CD8-positive, alpha-beta memory T cell (primary cell): ENCODE measurements around the gene PYROXD2. TPM values are rescaled to one million over a fixed set of nuclear protein-coding genes. Genes with fewer than 3 reads are reported as not detected.
A peak's percentile ranks its signal among the peaks of the same experiment; 100 is the strongest.
"Not testable (repeated sequence)": the region's sequence is repeated elsewhere in the genome, so short reads cannot be mapped to it uniquely, and the experiment has no call there.

ENCODE experiments used
- CTCF ChIA-PET: fragments of 350-600 bp; sonication (Branson Sonifier 250); formaldehyde crosslinking; loops from one replicate; lab custom pipeline; 2021; ENCODE audit warnings: antibody characterized with exemption; lab: Charles Lee
- POLR2A ChIA-PET: fragments of 350-600 bp; sonication (Branson Sonifier 250); formaldehyde crosslinking; loops from one replicate; lab custom pipeline; 2021; ENCODE audit warnings: antibody characterized with exemption; lab: Charles Lee
- DNase-seq, 5 donors: peaks; one replicate each; pipeline versions ENCODE4 v3.0.0 to v3.0.0-alpha.2; 2020 to 2022; ENCODE audit warnings: mixed read lengths in 1 of 5
- H3K27ac ChIP-seq: one replicate; pipeline ENCODE4 v1.7.0; 2013; ENCODE audit warnings: low read depth, mild to moderate bottlenecking, low read length, moderate library complexity
- H3K27me3 ChIP-seq: 2 replicates; pipeline ENCODE4 v1.7.0; 2013; ENCODE audit warnings: low read length, mild to moderate bottlenecking; ENCODE audit not compliant: insufficient read depth, poor library complexity, severe bottlenecking
- H3K36me3 ChIP-seq: 2 replicates; pipeline ENCODE4 v1.7.0; 2013; ENCODE audit warnings: mild to moderate bottlenecking, low read length, moderate library complexity; ENCODE audit not compliant: insufficient read depth
- H3K4me1 ChIP-seq: 2 replicates; pipeline ENCODE4 v1.7.0; 2013; ENCODE audit warnings: mild to moderate bottlenecking, low read length, moderate library complexity; ENCODE audit not compliant: insufficient read depth
- H3K4me3 ChIP-seq: 2 replicates; pipeline ENCODE4 v1.7.0; 2013; ENCODE audit warnings: mild to moderate bottlenecking, low read length
- H3K9me3 ChIP-seq: 2 replicates; pipeline ENCODE4 v1.7.0; 2013; ENCODE audit warnings: mild to moderate bottlenecking, low read length
- H3K27ac Mint-ChIP-seq, 8 donors: one replicate each; pipeline ENCODE4 v1.8.0; 2020 to 2021; ENCODE audit warnings: mixed read lengths in 8 of 8, mild to moderate bottlenecking in 6 of 8, inconsistent platforms in 3 of 8, moderate library complexity in 3 of 8
- H3K27me3 Mint-ChIP-seq, 2 donors: one replicate each; pipeline ENCODE4 v1.8.0; 2020 to 2021; ENCODE audit warnings: mixed read lengths in 2 of 2, mild to moderate bottlenecking in 1 of 2, moderate library complexity in 1 of 2
- H3K36me3 Mint-ChIP-seq, 3 donors: one replicate each; pipeline ENCODE4 v1.8.0; 2020 to 2021; ENCODE audit warnings: mixed read lengths in 3 of 3, inconsistent platforms in 1 of 3, mild to moderate bottlenecking in 1 of 3
- H3K4me1 Mint-ChIP-seq, 3 donors: one replicate each; pipeline ENCODE4 v1.8.0; 2020 to 2021; ENCODE audit warnings: mixed read lengths in 3 of 3, inconsistent platforms in 1 of 3, mild to moderate bottlenecking in 1 of 3
- H3K4me3 Mint-ChIP-seq, 7 donors: one replicate each; pipeline ENCODE4 v1.8.0; 2020 to 2021; ENCODE audit warnings: mixed read lengths in 7 of 7, mild to moderate bottlenecking in 6 of 7, moderate library complexity in 4 of 7, inconsistent platforms in 2 of 7
- H3K9me3 Mint-ChIP-seq, 5 donors: one replicate each; pipeline ENCODE4 v1.8.0; 2020 to 2022; ENCODE audit warnings: mixed read lengths in 5 of 5, mild to moderate bottlenecking in 3 of 5, moderate library complexity in 2 of 5, inconsistent platforms in 1 of 5
- polyA plus RNA-seq: library from polyadenylated mRNA; unstranded; fragments of 300-500 nt; fragmentation: Illumina TruSeq; gene quantifications from one replicate; pipeline ENCODE4 v1.2.3, GENCODE V29; 2021
- total RNA-seq, 2 experiments: library from RNA; stranded (reverse); gene quantifications; one replicate each; pipeline ENCODE4 v1.2.3, GENCODE V29; 2021

Gene PYROXD2
- total and polyA plus RNA-seq, 3 experiments from 2014 or later, result 3.6 to 5.3 (median 4.0) TPM

DNA sequence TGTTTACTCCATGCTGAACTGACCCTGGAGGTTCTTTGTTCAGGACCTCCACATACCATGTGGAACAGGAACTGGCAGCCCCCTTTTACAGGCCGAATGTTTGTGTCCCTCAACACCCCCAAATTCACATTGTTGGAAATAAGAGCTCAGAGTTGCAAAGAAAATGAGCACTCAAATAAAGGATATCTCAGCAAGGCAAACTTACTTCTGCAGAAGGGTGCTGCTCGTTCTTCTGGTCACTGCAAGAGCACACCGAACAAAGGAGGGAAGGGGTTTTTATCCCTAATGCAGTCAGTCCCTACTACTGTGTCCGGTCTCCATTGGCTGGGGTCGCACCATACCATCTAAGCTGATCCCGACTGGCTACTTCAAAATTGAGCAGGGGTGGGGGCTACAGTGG is 68.1 kb downstream of the PYROXD2 start:
- Mint-ChIP-seq H3K27ac (peak overlapping the region in 1 of 8 donors; percentile 63), H3K9me3 (peaks cover 5 to 18% (median 18%) of the 10 kb centered on the region in 5 donors), H3K4me3 (peak overlapping the region in 2 of 7 donors; percentile 3 to 10), H3K27me3 (peaks cover 8 to 52% of the 10 kb centered on the region in 2 donors), H3K4me1 (peaks cover 9 to 13% (median 9%) of the 10 kb centered on the region in 3 donors), H3K36me3 (peaks cover 0 to 22% (median 0%) of the 10 kb centered on the region in 3 donors)
- Histone ChIP-seq H3K9me3 (no peaks in the 10 kb centered on the region), H3K27me3 (no peaks in the 10 kb centered on the region), H3K27ac (no peak overlapping the region), H3K4me3 (no peak overlapping the region), H3K36me3 (no peaks in the 10 kb centered on the region), H3K4me1 (no peaks in the 10 kb centered on the region)
- ChIA-PET CTCF (no interaction called here), POLR2A (no interaction called here)
- DNase-seq, result no peak

DNA sequence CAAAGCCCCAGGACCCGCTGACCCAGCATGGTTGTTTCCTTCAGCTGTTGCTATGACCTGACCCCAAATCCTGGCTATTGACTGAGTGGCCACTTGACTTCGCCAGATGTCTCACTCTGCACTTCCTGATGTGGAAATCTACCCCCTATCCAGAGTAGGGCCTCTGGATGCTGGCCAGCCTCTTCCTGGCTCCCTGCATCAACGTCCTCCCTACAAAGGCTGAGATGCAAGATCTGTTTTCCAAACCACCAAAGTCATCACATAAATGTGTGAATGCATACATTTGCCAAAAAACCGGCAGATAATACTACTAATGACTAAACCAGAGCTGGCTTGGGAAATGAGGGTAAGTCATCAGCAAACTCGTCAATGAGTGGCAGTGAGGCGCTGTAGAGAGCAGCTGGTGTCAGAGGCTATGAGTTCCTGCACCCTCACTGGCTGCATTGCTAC is 70.4 kb downstream of the PYROXD2 start:
- H3K36me3 Mint-ChIP-seq, result peaks cover 0 to 21% (median 0%) of the 10 kb centered on the region in 3 donors
- ChIA-PET CTCF (no interaction called here), POLR2A (no interaction called here)
- H3K4me1 Mint-ChIP-seq, result peaks cover 21 to 27% (median 23%) of the 10 kb centered on the region in 3 donors
- H3K4me3 Mint-ChIP-seq, result no peak overlapping the region
- Histone ChIP-seq H3K9me3 (no peaks in the 10 kb centered on the region), H3K4me3 (no peak overlapping the region), H3K4me1 (peaks cover 15% of the 10 kb centered on the region), H3K36me3 (no peaks in the 10 kb centered on the region), H3K27ac (no peak overlapping the region), H3K27me3 (no peaks in the 10 kb centered on the region)
- no peak overlapping the region for H3K27ac Mint-ChIP-seq
- peaks cover 0 to 37% of the 10 kb centered on the region in 2 donors for H3K27me3 Mint-ChIP-seq
- peaks cover 5 to 18% (median 18%) of the 10 kb centered on the region in 5 donors for H3K9me3 Mint-ChIP-seq
- no peak for DNase-seq

DNA sequence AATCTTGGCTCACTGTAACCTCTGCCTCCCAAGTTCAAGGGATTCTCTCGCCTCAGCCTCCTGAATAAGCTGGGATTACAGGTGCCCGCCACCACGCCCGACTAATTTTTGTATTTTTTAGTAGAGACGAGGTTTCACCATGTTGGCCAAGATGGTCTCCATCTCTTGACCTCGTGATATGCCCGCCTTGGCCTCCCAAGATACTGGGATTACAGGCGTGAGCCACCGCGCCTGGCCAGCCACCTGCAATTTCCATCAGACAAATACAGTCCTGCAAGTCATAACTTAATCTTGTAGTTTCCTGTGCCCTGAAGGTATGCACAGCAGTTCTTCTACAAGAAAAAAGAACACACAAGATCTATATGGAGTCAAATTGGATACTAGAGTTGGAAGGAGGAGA is 73.3 kb downstream of the PYROXD2 start:
- Mint-ChIP-seq H3K4me1 (peaks cover 20 to 31% (median 25%) of the 10 kb centered on the region in 3 donors), H3K4me3 (peak overlapping the region in 1 of 7 donors; percentile 16), H3K9me3 (peaks cover 1 to 10% (median 9%) of the 10 kb centered on the region in 5 donors), H3K27ac (peak overlapping the region in 1 of 8 donors; percentile 44), H3K27me3 (peaks cover 0 to 34% of the 10 kb centered on the region in 2 donors)
- H3K27me3 ChIP-seq, H3K9me3 ChIP-seq, H3K27ac ChIP-seq, CTCF ChIA-PET, DNase-seq, POLR2A ChIA-PET, H3K36me3 Mint-ChIP-seq, H3K36me3 ChIP-seq, H3K4me3 ChIP-seq: not testable (repeated sequence)
- H3K4me1 ChIP-seq, result peaks cover 16% of the 10 kb centered on the region

DNA sequence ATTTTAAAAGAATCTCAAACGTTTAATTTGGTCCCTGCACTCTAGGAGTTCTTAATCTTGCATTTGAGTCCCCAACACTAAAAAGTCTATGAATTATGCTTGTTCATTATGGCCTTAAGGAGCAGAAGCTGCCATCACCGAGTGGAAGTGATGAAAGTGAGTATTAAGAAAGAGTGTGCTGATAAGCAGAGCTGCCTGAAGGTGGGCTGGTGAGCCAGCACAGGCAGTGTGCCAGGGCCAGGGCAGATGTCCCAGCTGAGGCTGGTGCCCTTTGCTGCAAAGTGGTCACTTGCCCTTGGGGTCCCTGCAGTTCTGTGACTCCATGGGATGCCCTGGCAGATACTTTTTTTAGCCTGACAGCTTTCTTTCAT is 74.1 kb downstream of the PYROXD2 start:
- H3K27ac ChIP-seq, result no peak overlapping the region
- H3K4me3 ChIP-seq, result no peak overlapping the region

DNA sequence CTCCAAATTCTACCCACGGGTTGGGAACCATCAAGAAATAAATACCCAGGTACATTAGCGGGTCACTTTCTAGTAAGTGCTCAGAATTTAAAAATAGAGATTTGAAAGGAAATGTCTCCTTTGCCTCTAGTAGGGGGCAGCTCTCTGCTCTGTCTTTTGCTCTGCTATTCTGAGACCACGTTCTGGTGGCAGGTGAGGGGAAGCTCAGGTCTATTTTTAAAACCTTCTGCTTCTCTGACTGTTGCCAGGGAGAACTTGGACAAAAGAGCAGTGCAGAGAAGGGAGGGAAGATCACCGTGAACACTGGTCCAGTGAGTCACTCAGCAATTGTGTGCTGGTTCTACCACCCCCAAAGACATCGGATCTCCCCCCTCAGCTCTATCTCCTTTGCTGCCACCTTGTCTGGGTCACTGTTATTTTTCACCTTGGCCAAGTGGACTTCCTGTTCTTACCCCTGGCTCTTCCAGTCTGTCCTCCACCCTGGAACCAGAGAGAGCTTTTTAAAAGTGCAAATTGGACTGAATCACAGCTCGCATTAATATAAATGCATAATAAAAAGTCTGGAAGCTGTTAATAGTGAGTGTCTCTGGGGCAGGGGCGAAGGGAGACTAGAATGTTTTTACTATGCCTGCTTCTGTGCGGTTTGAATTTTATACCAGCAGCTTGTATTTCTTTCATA is 74.6 kb downstream of the PYROXD2 start:
- Histone ChIP-seq H3K27ac (no peak overlapping the region), H3K36me3 (no peaks in the 10 kb centered on the region), H3K27me3 (no peaks in the 10 kb centered on the region), H3K9me3 (no peaks in the 10 kb centered on the region), H3K4me3 (no peak overlapping the region), H3K4me1 (peaks cover 16% of the 10 kb centered on the region)
- H3K4me1 Mint-ChIP-seq, result peaks cover 20 to 31% (median 25%) of the 10 kb centered on the region in 3 donors
- ChIA-PET POLR2A (no interaction called here), CTCF (interaction anchor here (1.0 to 1.4 kb wide), 3 partner anchors 10 to 54 kb away, joined by 3 to 4 read pairs (median 3); no protein-coding TSS in a partner anchor)
- DNase-seq, result no peak
- H3K27me3 Mint-ChIP-seq, result peaks cover 0 to 30% of the 10 kb centered on the region in 2 donors
- peaks cover 0 to 3% (median 0%) of the 10 kb centered on the region in 3 donors for H3K36me3 Mint-ChIP-seq
- peaks cover 0 to 2% (median 0%) of the 10 kb centered on the region in 5 donors for H3K9me3 Mint-ChIP-seq
- H3K27ac Mint-ChIP-seq, result peak overlapping the region in 7 of 8 donors; percentile 30 to 84 (median 60)
- peak overlapping the region; percentile 14 to 78 (median 56) for H3K4me3 Mint-ChIP-seq

More for the DNA sequence above, 74.1 kb downstream of the PYROXD2 start:
- Histone ChIP-seq H3K27me3 (no peaks in the 10 kb centered on the region), H3K9me3 (no peaks in the 10 kb centered on the region), H3K36me3 (no peaks in the 10 kb centered on the region), H3K4me1 (peaks cover 16% of the 10 kb centered on the region)
- H3K27me3 Mint-ChIP-seq, result peaks cover 0 to 30% of the 10 kb centered on the region in 2 donors
- H3K27ac Mint-ChIP-seq, result peak overlapping the region in 5 of 8 donors; percentile 8 to 68 (median 48)
- peaks cover 0 to 2% (median under 1%) of the 10 kb centered on the region in 5 donors for H3K9me3 Mint-ChIP-seq
- peaks cover 0 to 3% (median 0%) of the 10 kb centered on the region in 3 donors for H3K36me3 Mint-ChIP-seq
- ChIA-PET POLR2A (no interaction called here), CTCF (interaction anchor here (1.4 kb wide), 1 partner anchor 50 kb away, joined by 4 read pairs; no protein-coding TSS in a partner anchor)
- no peak for DNase-seq
- H3K4me1 Mint-ChIP-seq, result peaks cover 20 to 31% (median 25%) of the 10 kb centered on the region in 3 donors
- peak overlapping the region in 3 of 7 donors; percentile 56 to 76 (median 61) for H3K4me3 Mint-ChIP-seq

DNA sequence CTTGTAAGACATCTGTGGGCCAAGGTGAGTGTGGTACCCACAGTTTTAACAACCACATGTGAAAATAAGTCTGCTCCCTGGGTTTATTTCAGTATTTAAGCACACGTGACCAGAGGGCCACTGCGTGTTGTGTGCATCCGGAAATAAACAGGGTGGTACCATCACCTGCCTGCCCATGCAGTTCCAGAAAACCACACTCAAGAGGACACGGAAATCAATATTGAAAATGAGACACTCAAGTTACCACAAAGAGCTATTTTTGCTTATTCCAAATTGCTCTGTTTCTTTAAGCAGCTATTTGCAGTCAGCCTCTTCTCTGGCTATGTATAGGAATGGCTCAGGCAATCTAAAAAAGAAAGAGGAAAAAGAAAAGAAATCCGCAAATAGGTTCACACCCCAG is 75.2 kb downstream of the PYROXD2 start:
- Histone ChIP-seq H3K4me1 (peaks cover 16% of the 10 kb centered on the region), H3K9me3 (no peaks in the 10 kb centered on the region), H3K4me3 (no peak overlapping the region), H3K36me3 (no peaks in the 10 kb centered on the region), H3K27me3 (no peaks in the 10 kb centered on the region), H3K27ac (no peak overlapping the region)
- ChIA-PET CTCF (interaction anchor here (1.0 to 1.4 kb wide), 3 partner anchors 10 to 54 kb away, joined by 3 to 4 read pairs (median 3); no protein-coding TSS in a partner anchor), POLR2A (no interaction called here)
- H3K27me3 Mint-ChIP-seq, result peaks cover 0 to 30% of the 10 kb centered on the region in 2 donors
- H3K27ac Mint-ChIP-seq, result peak overlapping the region; percentile 30 to 84 (median 62)
- H3K4me1 Mint-ChIP-seq, result peaks cover 20 to 31% (median 25%) of the 10 kb centered on the region in 3 donors
- DNase-seq, result peak in 2 of 5 donors; percentile 10 to 60
- H3K9me3 Mint-ChIP-seq, result no peaks in the 10 kb centered on the region
- H3K36me3 Mint-ChIP-seq, result peaks cover 0 to 3% (median 0%) of the 10 kb centered on the region in 3 donors
- peak overlapping the region; percentile 14 to 78 (median 56) for H3K4me3 Mint-ChIP-seq

DNA sequence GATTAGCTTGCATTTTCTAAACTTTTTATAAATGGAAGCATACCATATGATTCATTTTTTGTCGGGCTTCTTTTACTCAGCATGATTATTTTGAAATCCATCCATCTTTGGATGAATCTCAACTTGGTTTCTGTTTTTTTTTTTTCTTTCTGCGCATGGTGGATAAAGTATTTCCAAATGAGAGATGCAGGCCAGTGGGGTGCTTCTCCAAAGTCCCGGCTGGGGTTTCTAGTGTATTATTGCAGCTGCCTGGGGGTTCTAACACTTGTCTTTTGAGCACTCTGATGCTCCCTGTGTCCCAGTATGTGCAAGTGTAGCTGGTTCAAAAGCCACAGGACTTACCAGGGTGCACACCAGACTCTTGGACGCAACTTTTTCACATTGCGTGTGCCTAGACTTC is 76.1 kb downstream of the PYROXD2 start:
- peak overlapping the region in 1 of 7 donors; percentile 40 for H3K4me3 Mint-ChIP-seq
- no peaks in the 10 kb centered on the region for H3K27me3 ChIP-seq
- H3K4me3 ChIP-seq, result no peak overlapping the region
- no peak overlapping the region for H3K27ac ChIP-seq
- no peaks in the 10 kb centered on the region for H3K36me3 Mint-ChIP-seq
- ChIA-PET CTCF (interaction anchor here (1.3 kb wide), 1 partner anchor 13 kb away, joined by 3 read pairs; no protein-coding TSS in a partner anchor), POLR2A (no interaction called here)
- no peaks in the 10 kb centered on the region for H3K9me3 Mint-ChIP-seq
- H3K4me1 ChIP-seq, result peaks cover 16% of the 10 kb centered on the region
- no peaks in the 10 kb centered on the region for H3K9me3 ChIP-seq
- no peaks in the 10 kb centered on the region for H3K36me3 ChIP-seq
- no peak for DNase-seq
- peaks cover 0 to 22% of the 10 kb centered on the region in 2 donors for H3K27me3 Mint-ChIP-seq
- H3K27ac Mint-ChIP-seq, result peak overlapping the region in 2 of 8 donors; percentile 35 to 47
- peaks cover 20 to 31% (median 25%) of the 10 kb centered on the region in 3 donors for H3K4me1 Mint-ChIP-seq

DNA sequence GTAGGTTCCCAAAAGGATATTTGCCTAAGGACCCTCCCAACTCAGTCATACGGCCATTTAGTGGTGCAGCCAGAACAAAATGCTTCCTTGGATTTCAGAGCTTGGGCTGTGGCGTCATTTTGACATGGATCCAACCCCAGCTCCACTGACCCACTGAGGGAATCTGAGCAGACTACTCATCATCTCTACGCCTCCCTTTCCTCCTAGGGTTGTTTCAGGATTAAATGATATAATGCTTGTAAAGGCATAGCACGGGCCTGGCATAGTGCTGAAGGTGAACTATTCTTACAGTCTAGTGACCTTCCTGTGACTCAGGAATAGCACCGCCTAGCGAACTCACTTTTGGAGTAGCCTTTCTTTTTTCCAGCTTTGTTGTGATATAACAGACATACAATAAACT is 76.7 kb downstream of the PYROXD2 start:
- Histone ChIP-seq H3K9me3 (no peaks in the 10 kb centered on the region), H3K36me3 (no peaks in the 10 kb centered on the region), H3K4me1 (peaks cover 16% of the 10 kb centered on the region), H3K27me3 (no peaks in the 10 kb centered on the region), H3K27ac (no peak overlapping the region), H3K4me3 (no peak overlapping the region)
- Mint-ChIP-seq H3K4me3 (no peak overlapping the region), H3K27ac (no peak overlapping the region), H3K9me3 (no peaks in the 10 kb centered on the region), H3K4me1 (peaks cover 20 to 31% (median 25%) of the 10 kb centered on the region in 3 donors), H3K36me3 (no peaks in the 10 kb centered on the region), H3K27me3 (peaks cover 0 to 17% of the 10 kb centered on the region in 2 donors)
- POLR2A ChIA-PET, result no interaction called here
- CTCF ChIA-PET, result interaction anchor here (1.3 kb wide), 1 partner anchor 13 kb away, joined by 3 read pairs; no protein-coding TSS in a partner anchor
- no peak for DNase-seq
